Measurements from ENCODE around the gene KAT8.

- TF ChIP-seq CTCF (IDR thresholded peaks at IDR 0.05) (no peak), POLR2A (IDR thresholded peaks at IDR 0.05; ENCODE audit: low read depth) (no peak)
These were observed 7.1 kb upstream of the KAT8 start for GRCh38 chr16:31110106-31111034.
